Embryonic facial prominence (tissue), 1 donor: Measurements from ENCODE around the gene LILRA1.
"Not testable (repeated sequence)": the region's sequence is repeated elsewhere in the genome, so short reads cannot be mapped to it uniquely, and the experiment has no call there.

Source experiments
- DNase-seq: peaks from one replicate; pipeline ENCODE4 v3.0.0-alpha.2; 2016; ENCODE audit errors: extremely low spot score

Gene LILRA1

GRCh38 chr19:54593445-54593844 is at the start of gene LILRA1:
LILRA1 (plus strand) TSS chr19:54593632; CDS start chr19:54594245, 613 bp downstream.
- not testable (repeated sequence) for DNase-seq

GRCh38 chr19:54548806-54549205 is 44.6 kb upstream of the LILRA1 start:
- no peak for DNase-seq

GRCh38 chr19:54549224-54549623 is 44.2 kb upstream of the LILRA1 start:
- no peak for DNase-seq

- no peak for DNase-seq
Observed at GRCh38 chr19:54551293-54551692, 42.1 kb upstream of the LILRA1 start.

GRCh38 chr19:54551950-54552912 is 41.2 kb upstream of the LILRA1 start:
- no peak for DNase-seq

- no peak for DNase-seq
Observed at GRCh38 chr19:54552913-54553310, 40.5 kb upstream of the LILRA1 start.

- DNase-seq, result no peak
Observed at GRCh38 chr19:54554006-54554405, 39.4 kb upstream of the LILRA1 start.

GRCh38 chr19:54554896-54555295 is 38.5 kb upstream of the LILRA1 start:
- no peak for DNase-seq

GRCh38 chr19:54556194-54556593 is 37.2 kb upstream of the LILRA1 start:
- DNase-seq, result no peak

- no peak for DNase-seq
Observed at GRCh38 chr19:54558339-54558738, 35.1 kb upstream of the LILRA1 start.

- no peak for DNase-seq
Observed at GRCh38 chr19:54560881-54561385, 32.5 kb upstream of the LILRA1 start.

- no peak for DNase-seq
Observed at GRCh38 chr19:54561840-54562239, 31.6 kb upstream of the LILRA1 start.

GRCh38 chr19:54563206-54563605 is 30.2 kb upstream of the LILRA1 start:
- DNase-seq, result not testable (repeated sequence)

GRCh38 chr19:54570316-54570715 is 23.1 kb upstream of the LILRA1 start:
- no peak for DNase-seq

- DNase-seq, result not testable (repeated sequence)
Observed at GRCh38 chr19:54571715-54572615, 21.5 kb upstream of the LILRA1 start.

GRCh38 chr19:54572696-54573311 is 20.6 kb upstream of the LILRA1 start:
- no peak for DNase-seq

GRCh38 chr19:54573330-54573872 is 20.0 kb upstream of the LILRA1 start, which contains the start of gene LILRA2:
LILRA2 (plus strand) TSS chr19:54573790; CDS start chr19:54573879, 89 bp downstream.
- DNase-seq, result no peak

GRCh38 chr19:54574051-54574450 is 19.4 kb upstream of the LILRA1 start:
- DNase-seq, result no peak

- no peak for DNase-seq
Observed at GRCh38 chr19:54574527-54575056, 18.8 kb upstream of the LILRA1 start.

GRCh38 chr19:54575205-54575604 is 18.2 kb upstream of the LILRA1 start:
- not testable (repeated sequence) for DNase-seq

GRCh38 chr19:54576411-54576976 is 16.9 kb upstream of the LILRA1 start:
- DNase-seq, result no peak
